Body of pancreas (tissue), 4 donors: Measurements from ENCODE around the gene TP53I13. TPM values are rescaled to one million over a fixed set of nuclear protein-coding genes. Genes with fewer than 3 reads are reported as not detected.

Experiments
- ATAC-seq: fragments of 150-250 bp; one replicate; pipeline ENCODE4 v1.9.1; 2016
- DNase-seq, 4 donors: peaks; one replicate each; pipeline ENCODE4 v3.0.0-alpha.2; 2019
- H3K27ac ChIP-seq, 4 donors: fragments of 200-600 bp; sonication (generic); 1 replicate in 3 of 4; 2 replicates in 1 of 4; pipeline versions ENCODE4 v1.5.1 to v1.6.1; 2016 to 2019; ENCODE audit warnings: mild to moderate bottlenecking in 1 of 4, mixed read lengths in 1 of 4, moderate library complexity in 1 of 4
- H3K27me3 ChIP-seq, 2 donors: fragments of 200-600 bp; sonication (generic); one replicate each; pipeline ENCODE4 v1.6.0; 2016; ENCODE audit warnings: mild to moderate bottlenecking in 1 of 2
- H3K36me3 ChIP-seq, 2 donors: fragments of 200-600 bp; sonication (generic); replicated peaks in 1 of 2; 2 replicates each; pipeline ENCODE4 v1.5.1; 2016; ENCODE audit warnings: low read depth in 2 of 2; ENCODE audit not compliant: insufficient read depth in 1 of 2
- H3K4me1 ChIP-seq: fragments of 200-600 bp; sonication (generic); one replicate; pipeline ENCODE4 v1.6.0; 2016
- H3K4me3 ChIP-seq, 2 donors: fragments of 200-600 bp; sonication (generic); 1 replicate in 1 of 2; 2 replicates in 1 of 2; pipeline ENCODE4 v1.5.1; 2016 to 2019
- H3K9me3 ChIP-seq, 3 donors: fragments of 200-600 bp; sonication (generic); 1 replicate in 2 of 3; 2 replicates in 1 of 3; pipeline ENCODE4 v1.5.1; 2016
- POLR2A ChIP-seq, 3 donors: fragments of 450-650 bp; IDR thresholded peaks; one replicate each; pipeline ENCODE4 v1.6.1; 2016; ENCODE audit warnings: antibody characterized with exemption in 3 of 3, mild to moderate bottlenecking in 2 of 3
- WGBS, 2 donors: methylation state at CpG; one replicate each; pipeline ENCODE4 v1.1.5; 2017; 5-methylcytosine and 5-hydroxymethylcytosine counted together
- intact Hi-C: fragments of 100-400 bp; cut with DNase I; formaldehyde crosslinking; loops from one replicate; pipeline ENCODE4 v1.15.1; 2023
- total RNA-seq, 2 donors: library from RNA; depleted of rRNA; stranded (reverse); fragments of >200 nt; gene quantifications; one replicate each; pipeline ENCODE4 v1.1.0, GENCODE V29; 2016
- TF ChIP-seq, protein P1 (sequence below), 7 experiments: fragments of 450-650 bp in 4 of 7; fragments of 200-600 bp in 3 of 7; sonication (generic) in 3 of 7; IDR thresholded peaks; one replicate each; pipeline ENCODE4 v1.5.1; 2016 to 2019; ENCODE audit warnings: antibody characterized with exemption in 7 of 7

Gene TP53I13
- total RNA-seq, 2 donors from 2014 or later = 56.3 to 62.3 TPM

DNA sequence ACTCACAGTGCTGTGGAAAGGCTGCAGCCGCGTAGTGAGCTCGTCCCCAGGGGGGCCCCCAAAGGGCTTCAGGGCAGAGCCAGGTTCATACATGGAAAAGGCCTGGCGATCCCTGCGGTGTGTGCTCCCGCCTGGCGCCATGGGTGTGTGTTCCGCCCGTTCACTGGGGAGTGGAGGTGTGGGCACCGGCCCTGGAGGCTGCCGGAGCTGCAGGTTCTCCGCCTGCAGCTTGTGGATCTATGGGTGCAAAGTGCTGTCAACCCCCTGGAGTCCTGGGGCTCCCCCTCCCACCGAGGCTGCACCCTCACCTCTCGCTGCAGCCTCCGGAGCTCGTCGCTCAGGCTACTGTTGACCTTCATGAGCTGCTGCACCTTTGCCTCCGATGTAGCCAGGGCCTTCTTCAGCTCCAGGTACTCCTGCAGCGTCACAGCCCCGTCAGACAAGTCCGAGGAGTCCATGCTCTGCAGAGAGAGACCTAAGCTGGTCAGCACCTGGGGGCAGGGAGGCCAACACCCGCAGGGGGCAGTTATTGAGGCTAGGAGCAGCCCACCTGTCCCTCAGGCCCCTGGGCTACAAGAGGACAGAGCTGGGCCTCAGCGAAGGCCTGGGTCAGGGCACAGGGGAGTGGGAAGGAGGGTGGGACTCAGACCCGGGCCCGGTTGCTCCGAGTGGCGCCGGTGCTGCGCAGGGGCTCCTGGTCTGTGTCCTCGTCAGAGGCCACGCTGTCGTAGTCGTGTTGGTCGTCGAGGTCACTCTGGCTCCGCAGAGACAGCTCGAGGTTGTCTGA, 7.9 kb downstream of the TP53I13 start:
- 92 to 96% methylated on average over 13 to 37 of the region's 37 CpGs for WGBS, 2 donors
- H3K4me1 ChIP-seq = peaks cover 34% of the 10 kb centered on the region
- intact Hi-C loops = no loop called here
- ATAC-seq (no peak), DNase-seq (peak in 2 of 4 donors; percentile 7 to 11)
- no peaks in the 10 kb centered on the region for H3K9me3 ChIP-seq
- TF ChIP-seq, protein P1, sequence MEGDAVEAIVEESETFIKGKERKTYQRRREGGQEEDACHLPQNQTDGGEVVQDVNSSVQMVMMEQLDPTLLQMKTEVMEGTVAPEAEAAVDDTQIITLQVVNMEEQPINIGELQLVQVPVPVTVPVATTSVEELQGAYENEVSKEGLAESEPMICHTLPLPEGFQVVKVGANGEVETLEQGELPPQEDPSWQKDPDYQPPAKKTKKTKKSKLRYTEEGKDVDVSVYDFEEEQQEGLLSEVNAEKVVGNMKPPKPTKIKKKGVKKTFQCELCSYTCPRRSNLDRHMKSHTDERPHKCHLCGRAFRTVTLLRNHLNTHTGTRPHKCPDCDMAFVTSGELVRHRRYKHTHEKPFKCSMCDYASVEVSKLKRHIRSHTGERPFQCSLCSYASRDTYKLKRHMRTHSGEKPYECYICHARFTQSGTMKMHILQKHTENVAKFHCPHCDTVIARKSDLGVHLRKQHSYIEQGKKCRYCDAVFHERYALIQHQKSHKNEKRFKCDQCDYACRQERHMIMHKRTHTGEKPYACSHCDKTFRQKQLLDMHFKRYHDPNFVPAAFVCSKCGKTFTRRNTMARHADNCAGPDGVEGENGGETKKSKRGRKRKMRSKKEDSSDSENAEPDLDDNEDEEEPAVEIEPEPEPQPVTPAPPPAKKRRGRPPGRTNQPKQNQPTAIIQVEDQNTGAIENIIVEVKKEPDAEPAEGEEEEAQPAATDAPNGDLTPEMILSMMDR (IDR thresholded peaks at IDR 0.05) = no peak
- no peak for TF ChIP-seq POLR2A (IDR thresholded peaks at IDR 0.05)
- H3K4me3 ChIP-seq = no peak overlapping the region
- peaks cover 0 to 3% of the 10 kb centered on the region in 2 donors for H3K36me3 ChIP-seq
- no peak overlapping the region for H3K27ac ChIP-seq
- no peaks in the 10 kb centered on the region for H3K27me3 ChIP-seq

DNA sequence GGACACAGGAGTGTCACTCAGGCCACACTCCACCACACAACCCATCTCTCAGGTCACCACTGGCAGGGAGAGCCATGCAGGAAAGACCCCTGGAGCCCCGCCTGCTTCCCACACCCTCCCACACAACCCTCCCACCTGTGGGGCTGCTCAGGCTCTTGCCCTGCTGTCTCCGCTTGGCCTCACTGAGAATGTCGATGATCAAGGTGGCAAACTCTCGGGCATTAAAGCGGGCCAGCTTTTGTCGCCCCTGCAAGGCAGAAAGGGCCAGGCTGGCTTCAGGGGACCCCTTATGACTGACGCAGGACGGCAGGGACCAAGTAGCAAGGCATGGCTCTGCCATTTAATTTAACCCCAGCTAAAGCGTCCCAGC, 8.5 kb downstream of the TP53I13 start:
- no peak overlapping the region for H3K4me3 ChIP-seq
- intact Hi-C loops = no loop called here
- no peaks in the 10 kb centered on the region for H3K9me3 ChIP-seq
- ATAC-seq (no peak), DNase-seq (peak in 1 of 4 donors; percentile 8)
- WGBS, 2 donors = 94 to 100% methylated on average over 1 to 9 of the region's 9 CpGs
- H3K4me1 ChIP-seq = peaks cover 32% of the 10 kb centered on the region
- peaks cover 0 to 3% of the 10 kb centered on the region in 2 donors for H3K36me3 ChIP-seq
- no peaks in the 10 kb centered on the region for H3K27me3 ChIP-seq
- no peak for TF ChIP-seq POLR2A (IDR thresholded peaks at IDR 0.05)
- H3K27ac ChIP-seq = no peak overlapping the region

DNA sequence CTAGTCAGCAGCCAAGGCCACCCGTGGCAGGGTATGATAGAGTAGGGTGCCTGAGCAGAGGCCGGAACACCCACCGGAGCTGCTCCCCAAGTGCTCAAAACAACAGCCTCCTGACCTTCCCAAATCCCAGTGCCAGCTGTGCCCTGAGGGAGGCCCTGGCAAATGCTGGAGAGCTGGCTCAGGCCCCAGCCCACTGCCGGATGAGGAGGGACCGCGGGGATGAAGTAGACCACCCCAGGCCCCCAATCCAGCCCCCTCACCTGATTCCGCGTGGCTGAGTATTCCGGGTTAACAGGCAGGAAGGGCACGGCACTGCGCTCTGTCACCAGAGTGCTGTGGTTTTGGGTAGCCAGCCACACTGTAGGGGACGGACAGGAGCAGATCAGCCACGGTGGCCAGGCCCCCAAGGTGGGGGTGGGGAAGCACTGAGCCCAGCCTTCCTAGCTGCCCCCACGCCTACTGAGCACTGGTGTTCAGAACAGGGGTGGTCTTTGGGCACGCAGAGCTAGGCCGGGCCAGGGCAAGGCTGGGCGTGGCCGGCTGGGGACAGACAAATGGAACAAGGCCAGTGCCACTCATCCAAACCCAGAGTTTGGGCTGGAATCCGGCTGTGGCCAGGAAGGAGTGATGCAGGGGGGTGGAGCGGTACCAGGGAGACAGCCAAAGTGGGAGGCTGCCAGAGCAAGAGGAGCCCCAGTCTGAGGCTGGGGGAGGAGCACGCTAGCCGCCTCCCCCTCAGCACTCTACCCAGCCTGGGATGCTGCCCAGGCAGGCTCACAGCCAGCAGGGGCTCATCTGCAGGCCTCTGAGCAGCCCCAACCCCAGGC, 9.1 kb downstream of the TP53I13 start:
- TF ChIP-seq, protein P1 (IDR thresholded peaks at IDR 0.05) = no peak
- TF ChIP-seq POLR2A (IDR thresholded peaks at IDR 0.05) = no peak
- no peaks in the 10 kb centered on the region for H3K27me3 ChIP-seq
- no peak overlapping the region for H3K27ac ChIP-seq
- H3K9me3 ChIP-seq = no peaks in the 10 kb centered on the region
- DNase-seq (peak in 2 of 4 donors; percentile 4 to 13), ATAC-seq (no peak)
- WGBS, 2 donors = 77 to 100% methylated on average over 5 to 18 of the region's 22 CpGs
- peaks cover 26% of the 10 kb centered on the region for H3K4me1 ChIP-seq
- intact Hi-C loops = no loop called here
- H3K4me3 ChIP-seq = no peak overlapping the region
- peaks cover 0 to 3% of the 10 kb centered on the region in 2 donors for H3K36me3 ChIP-seq

DNA sequence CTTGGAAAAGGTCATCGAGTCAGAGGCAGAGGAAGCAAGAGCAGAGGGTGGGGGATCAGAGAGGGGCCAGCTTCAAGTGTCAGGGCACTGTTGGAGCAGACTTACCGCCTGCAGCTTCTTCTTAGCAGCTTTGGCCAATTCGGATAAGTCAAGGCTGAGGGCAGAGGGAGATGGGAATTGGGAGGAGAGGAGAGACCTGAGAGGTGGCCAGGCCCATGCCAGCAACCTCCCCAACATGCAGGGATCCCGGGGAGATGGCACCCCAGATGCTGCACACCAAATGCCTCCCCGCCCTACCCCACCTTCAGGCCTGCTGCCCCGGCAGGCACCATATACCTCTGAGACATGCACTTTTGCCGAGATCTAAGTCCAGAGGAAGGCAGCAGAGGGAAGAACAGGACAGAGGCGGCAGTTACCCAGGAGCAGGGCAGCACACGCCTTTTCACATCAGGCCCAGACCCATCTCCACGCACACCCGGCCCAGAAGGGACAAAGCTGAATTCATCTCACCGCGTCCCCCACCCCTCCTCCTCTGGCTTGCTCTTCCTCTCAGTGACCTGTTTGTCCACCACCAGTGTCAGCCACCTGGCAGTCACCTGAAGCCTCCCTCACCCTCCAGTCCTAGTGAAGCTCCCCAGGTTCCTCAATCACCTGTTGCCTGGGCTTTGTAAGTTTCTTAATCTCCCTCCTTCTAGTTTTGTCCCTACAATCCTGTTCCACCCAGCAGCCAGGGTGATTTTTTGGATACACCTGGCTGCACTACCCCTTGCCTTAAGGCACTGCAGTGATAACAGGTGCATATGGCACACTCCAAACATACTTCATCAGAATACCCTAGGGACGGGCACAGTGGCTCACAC, 10.4 kb downstream of the TP53I13 start:
- intact Hi-C loops = no loop called here
- Histone ChIP-seq H3K9me3 (no peaks in the 10 kb centered on the region), H3K36me3 (peaks cover 0 to 3% of the 10 kb centered on the region in 2 donors), H3K4me1 (peaks cover 14% of the 10 kb centered on the region), H3K27me3 (no peaks in the 10 kb centered on the region), H3K27ac (no peak overlapping the region), H3K4me3 (no peak overlapping the region)
- no peak for TF ChIP-seq POLR2A (IDR thresholded peaks at IDR 0.05)
- TF ChIP-seq, protein P1 (IDR thresholded peaks at IDR 0.05) = no peak
- DNase-seq = peak in 2 of 4 donors; percentile 4 to 10
- 87 to 95% methylated on average over 11 to 14 of the region's 14 CpGs for WGBS, 2 donors
- no peak for ATAC-seq
